ENCODE measurements around the gene LDLRAD4.

The LDLRAD4 gene

GRCh38 chr18:13528739-13529392, 310.3 kb downstream of the LDLRAD4 start:
- no peak for DNase-seq

GRCh38 chr18:13530033-13530878, 311.7 kb downstream of the LDLRAD4 start:
- peak; percentile 46 for DNase-seq

- peak; percentile 80 for DNase-seq
Measured at GRCh38 chr18:13530879-13531387, 312.4 kb downstream of the LDLRAD4 start.

- no peak for DNase-seq
Measured at GRCh38 chr18:13531681-13532325, 313.2 kb downstream of the LDLRAD4 start.

- DNase-seq = no peak
Measured at GRCh38 chr18:13532406-13533075, 314.0 kb downstream of the LDLRAD4 start.

GRCh38 chr18:13534631-13535030, 316.1 kb downstream of the LDLRAD4 start:
- peak; percentile 82 for DNase-seq

- peak; percentile 43 for DNase-seq
Measured at GRCh38 chr18:13536578-13536977, 318.0 kb downstream of the LDLRAD4 start.

GRCh38 chr18:13537022-13537780, 318.6 kb downstream of the LDLRAD4 start:
- DNase-seq = no peak

GRCh38 chr18:13538630-13539029, 320.1 kb downstream of the LDLRAD4 start:
- no peak for DNase-seq

- peak; percentile 57 for DNase-seq
Measured at GRCh38 chr18:13539050-13539449, 320.5 kb downstream of the LDLRAD4 start.

- no peak for DNase-seq
Measured at GRCh38 chr18:13539843-13540476, 321.4 kb downstream of the LDLRAD4 start.

GRCh38 chr18:13540477-13541182, 322.1 kb downstream of the LDLRAD4 start:
- DNase-seq = no peak

GRCh38 chr18:13541621-13542519, 323.3 kb downstream of the LDLRAD4 start:
- DNase-seq = no peak

GRCh38 chr18:13542520-13542847, 323.9 kb downstream of the LDLRAD4 start:
- no peak for DNase-seq

GRCh38 chr18:13543144-13543543, 324.6 kb downstream of the LDLRAD4 start:
- no peak for DNase-seq

GRCh38 chr18:13543811-13544732, 325.5 kb downstream of the LDLRAD4 start:
- DNase-seq = no peak

- no peak for DNase-seq
Measured at GRCh38 chr18:13544953-13545352, 326.4 kb downstream of the LDLRAD4 start.

- no peak for DNase-seq
Measured at GRCh38 chr18:13545514-13545913, 327.0 kb downstream of the LDLRAD4 start.

- DNase-seq = no peak
Measured at GRCh38 chr18:13545955-13546354, 327.4 kb downstream of the LDLRAD4 start.

Measured in hematopoietic multipotent progenitor cell treated with erythropoietin and hydrocortisone succinate and interleukin-3 and kit ligand, for 4 days (in vitro differentiated cells).